GM23248 (cell line): Measurements from ENCODE around the gene OLFM1. TPM values are rescaled to one million over a fixed set of nuclear protein-coding genes. Genes with fewer than 3 reads are reported as not detected.

Experiments used
- DNase-seq: peaks from one replicate; pipeline ENCODE4 v3.0.0-alpha.2; 2015
- H2AFZ ChIP-seq: fragments of 200-600 bp; sonication (generic); 2 replicates; pipeline ENCODE4 v1.6.1; 2016; ENCODE audit warnings: antibody characterized with exemption
- H3F3A ChIP-seq: fragments of 200-600 bp; sonication (generic); 2 replicates; pipeline ENCODE4 v1.6.1; 2016; ENCODE audit warnings: mild to moderate bottlenecking, antibody characterized with exemption, mixed run types; ENCODE audit not compliant: insufficient read depth
- H3K27ac ChIP-seq: fragments of 200-600 bp; sonication (generic); 2 replicates; pipeline ENCODE4 v1.5.1; 2016; ENCODE audit warnings: mild to moderate bottlenecking
- H3K27me3 ChIP-seq: fragments of 200-600 bp; sonication (generic); replicated peaks from 2 replicates; pipeline ENCODE4 v1.6.1; 2016; ENCODE audit warnings: mild to moderate bottlenecking; ENCODE audit not compliant: insufficient read depth
- H3K36me3 ChIP-seq: fragments of 200-600 bp; sonication (generic); 2 replicates; pipeline ENCODE4 v1.6.1; 2016; ENCODE audit warnings: low read depth, mild to moderate bottlenecking
- H3K4me1 ChIP-seq: fragments of 200-600 bp; sonication (generic); 2 replicates; pipeline ENCODE4 v1.6.1; 2016; ENCODE audit warnings: mild to moderate bottlenecking; ENCODE audit not compliant: insufficient read depth
- H3K4me2 ChIP-seq: fragments of 200-600 bp; sonication (generic); one replicate; pipeline ENCODE4 v1.6.1; 2016; ENCODE audit warnings: mild to moderate bottlenecking; ENCODE audit not compliant: unreplicated experiment
- H3K4me3 ChIP-seq: fragments of 200-600 bp; sonication (generic); 2 replicates; pipeline ENCODE4 v1.5.1; 2016; ENCODE audit warnings: mild to moderate bottlenecking
- H3K79me2 ChIP-seq: fragments of 200-600 bp; sonication (generic); 2 replicates; pipeline ENCODE4 v1.6.1; 2016; ENCODE audit warnings: mild to moderate bottlenecking; ENCODE audit not compliant: insufficient read depth
- H3K9ac ChIP-seq: fragments of 200-600 bp; sonication (generic); 2 replicates; pipeline ENCODE4 v1.6.1; 2016; ENCODE audit warnings: mild to moderate bottlenecking
- H3K9me2 ChIP-seq: fragments of 200-600 bp; sonication (generic); 2 replicates; pipeline ENCODE4 v1.6.1; 2016; ENCODE audit warnings: mixed run types, mild to moderate bottlenecking, moderate library complexity; ENCODE audit not compliant: insufficient read depth
- H3K9me3 ChIP-seq: fragments of 200-600 bp; sonication (generic); one replicate; pipeline ENCODE4 v1.6.1; 2017; ENCODE audit warnings: low read depth
- H4K20me1 ChIP-seq: fragments of 200-600 bp; sonication (generic); 2 replicates; pipeline ENCODE4 v1.6.0; 2016; ENCODE audit not compliant: insufficient read depth
- EZH2 ChIP-seq: fragments of 200-600 bp; sonication (generic); IDR thresholded peaks from 2 replicates; pipeline ENCODE4 v1.6.1; 2018; ENCODE audit warnings: antibody characterized with exemption, mild to moderate bottlenecking; ENCODE audit not compliant: insufficient read depth, poor library complexity, severe bottlenecking
- EZH2phosphoT487 ChIP-seq: fragments of 200-600 bp; sonication (generic); IDR thresholded peaks from 2 replicates; pipeline ENCODE4 v1.6.1; 2018; ENCODE audit warnings: antibody characterized with exemption, moderate library complexity, mild to moderate bottlenecking, low read depth; ENCODE audit not compliant: insufficient read depth
- WGBS, 2 experiments: methylation state at CpG; one replicate each; pipeline ENCODE4 v1.1.6; 2015 to 2017; ENCODE audit warnings: low lambda C conversion rate in 2 of 2, low coverage in 1 of 2; ENCODE audit errors: missing lambda C conversion rate in 2 of 2; 5-methylcytosine and 5-hydroxymethylcytosine counted together
- in situ Hi-C: fragments of 300-500 bp; cut with MboI; formaldehyde crosslinking; loops from 2 replicates; pipeline ENCODE4 v1.15.0; 2020
- polyA plus RNA-seq: library from polyadenylated mRNA; unstranded; fragments of >200 nt; fragmentation: Nextera tagmentation; extraction: Ambion mirVana; gene quantifications from 2 replicates; pipeline ENCODE4 v1.2.1, GENCODE V29; 2016
- total RNA-seq: library from RNA; depleted of rRNA; stranded (reverse); fragments of >200 nt; shearing (Covaris generic); gene quantifications from 2 replicates; pipeline ENCODE4 v1.2.3, GENCODE V29; 2014

OLFM1 gene
- total and polyA plus RNA-seq, 2 experiments from 2014 or later, result 17.0 to 31.4 TPM

GRCh38 chr9:135105938-135106491, 18.5 kb downstream of the OLFM1 start:
- no peaks in the 10 kb centered on the region for H4K20me1 ChIP-seq
- H3K36me3 ChIP-seq, result no peaks in the 10 kb centered on the region
- H3K9me3 ChIP-seq, result no peaks in the 10 kb centered on the region
- DNase-seq, result no peak
- H2AFZ ChIP-seq, result no peak overlapping the region
- H3K9ac ChIP-seq, result no peak overlapping the region
- H3F3A ChIP-seq, result no peaks in the 10 kb centered on the region
- no peak overlapping the region for H3K4me2 ChIP-seq
- TF ChIP-seq EZH2 (no peak), EZH2phosphoT487 (no peak)
- H3K27me3 ChIP-seq, result no peaks in the 10 kb centered on the region
- H3K27ac ChIP-seq, result no peak overlapping the region
- H3K4me1 ChIP-seq, result no peaks in the 10 kb centered on the region
- 44 to 58% methylated on average over 21 of the region's 21 CpGs for WGBS, 2 experiments
- in situ Hi-C loops, result no loop called here
- no peaks in the 10 kb centered on the region for H3K9me2 ChIP-seq
- no peak overlapping the region for H3K4me3 ChIP-seq
- H3K79me2 ChIP-seq, result no peaks in the 10 kb centered on the region

DNA sequence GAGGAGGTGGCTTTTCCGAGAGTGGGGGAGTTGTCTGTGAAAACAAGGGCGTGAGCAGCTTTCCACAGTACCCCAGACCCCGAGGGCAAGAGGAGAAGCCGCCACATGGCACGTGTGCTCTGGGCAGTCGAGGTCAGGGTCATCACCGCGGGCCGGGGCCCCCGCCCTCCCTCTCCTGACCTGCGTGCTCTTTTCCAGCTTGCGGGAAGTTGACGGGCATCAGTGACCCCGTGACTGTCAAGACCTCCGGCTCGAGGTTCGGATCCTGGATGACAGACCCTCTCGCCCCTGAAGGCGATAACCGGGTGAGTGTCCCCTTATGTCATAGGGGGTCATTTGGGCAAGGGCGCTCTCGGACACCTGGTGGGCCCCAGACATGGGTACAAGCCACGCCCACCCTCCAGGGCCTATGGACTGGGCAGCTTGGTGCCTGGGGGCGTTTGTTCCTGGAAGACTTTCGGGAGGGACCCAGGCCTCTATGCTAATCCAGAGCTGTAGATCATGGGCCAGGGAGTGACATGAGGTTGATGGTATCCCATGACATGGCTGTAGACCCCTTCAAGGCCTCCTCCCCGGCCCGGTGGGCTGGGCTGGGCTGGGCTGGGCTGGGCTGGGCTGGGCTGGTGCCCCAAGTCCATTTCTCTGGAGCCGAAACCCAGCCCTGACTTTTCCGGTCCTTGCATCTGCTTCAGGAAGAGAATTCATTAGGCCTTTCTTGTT, 19.2 kb downstream of the OLFM1 start:
- Histone ChIP-seq H3K27me3 (no peaks in the 10 kb centered on the region), H3F3A (no peaks in the 10 kb centered on the region), H3K4me3 (no peak overlapping the region), H3K9me3 (no peaks in the 10 kb centered on the region), H3K9me2 (no peaks in the 10 kb centered on the region), H3K4me2 (no peak overlapping the region), H3K4me1 (no peaks in the 10 kb centered on the region), H3K79me2 (no peaks in the 10 kb centered on the region), H4K20me1 (no peaks in the 10 kb centered on the region), H3K36me3 (no peaks in the 10 kb centered on the region), H3K27ac (no peak overlapping the region), H3K9ac (no peak overlapping the region), H2AFZ (no peak overlapping the region)
- no peak for DNase-seq
- in situ Hi-C loops, result no loop called here
- TF ChIP-seq EZH2, result no peak
- WGBS, 2 experiments, result 78 to 80% methylated on average over 24 to 29 of the region's 29 CpGs

DNA sequence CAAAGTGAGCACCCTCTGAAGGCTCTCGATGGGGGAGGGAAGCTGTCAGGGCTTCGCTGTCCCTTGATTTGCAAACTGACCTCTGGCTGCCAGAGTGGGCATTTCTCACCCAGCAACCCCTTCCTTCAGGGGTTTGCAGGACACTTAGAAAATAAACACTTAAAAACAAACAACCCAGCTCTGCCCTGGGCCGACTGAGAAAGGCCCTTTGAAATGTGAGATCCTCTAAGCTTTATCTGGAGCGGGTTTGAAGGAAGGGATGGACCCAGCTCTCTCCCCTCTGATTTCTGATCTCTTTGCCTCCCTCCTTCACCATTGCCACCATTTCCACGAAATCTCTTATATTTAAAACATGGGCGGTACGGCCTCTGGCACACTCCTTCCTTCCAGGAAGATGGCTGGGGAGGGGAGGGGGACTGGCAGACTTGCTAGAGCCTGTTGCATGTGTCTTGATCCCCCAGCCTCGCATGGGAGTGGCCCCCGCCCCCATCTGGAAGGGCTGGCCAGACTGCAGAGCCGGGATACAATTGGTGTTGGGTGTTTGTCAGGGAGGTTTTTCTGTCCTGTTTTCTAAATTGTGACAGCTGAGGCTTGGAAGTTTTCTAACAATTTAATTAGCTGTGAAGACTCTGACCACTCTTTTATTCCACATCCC, 20.2 kb downstream of the OLFM1 start:
- in situ Hi-C loops, result no loop called here
- no peak overlapping the region for H2AFZ ChIP-seq
- TF ChIP-seq EZH2 (no peak), EZH2phosphoT487 (no peak)
- no peaks in the 10 kb centered on the region for H3K9me3 ChIP-seq
- H3K27me3 ChIP-seq, result no peaks in the 10 kb centered on the region
- H3K4me3 ChIP-seq, result no peak overlapping the region
- no peaks in the 10 kb centered on the region for H3K9me2 ChIP-seq
- H4K20me1 ChIP-seq, result no peaks in the 10 kb centered on the region
- no peak overlapping the region for H3K9ac ChIP-seq
- H3F3A ChIP-seq, result no peaks in the 10 kb centered on the region
- H3K79me2 ChIP-seq, result no peaks in the 10 kb centered on the region
- H3K36me3 ChIP-seq, result no peaks in the 10 kb centered on the region
- no peak overlapping the region for H3K4me2 ChIP-seq
- no peak for DNase-seq
- H3K4me1 ChIP-seq, result no peaks in the 10 kb centered on the region
- H3K27ac ChIP-seq, result no peak overlapping the region
- WGBS, 2 experiments, result 82% methylated on average over 10 of the region's 10 CpGs

GRCh38 chr9:135108831-135109510, 21.5 kb downstream of the OLFM1 start:
- no peaks in the 10 kb centered on the region for H3F3A ChIP-seq
- TF ChIP-seq EZH2 (no peak), EZH2phosphoT487 (no peak)
- WGBS, 2 experiments, result 81 to 86% methylated on average over 15 of the region's 15 CpGs
- no peaks in the 10 kb centered on the region for H3K79me2 ChIP-seq
- no peak overlapping the region for H3K27ac ChIP-seq
- H3K27me3 ChIP-seq, result no peaks in the 10 kb centered on the region
- in situ Hi-C loops, result no loop called here
- H3K4me1 ChIP-seq, result no peaks in the 10 kb centered on the region
- no peaks in the 10 kb centered on the region for H3K9me3 ChIP-seq
- no peak overlapping the region for H2AFZ ChIP-seq
- no peaks in the 10 kb centered on the region for H3K9me2 ChIP-seq
- no peak for DNase-seq
- no peak overlapping the region for H3K4me2 ChIP-seq
- no peak overlapping the region for H3K9ac ChIP-seq
- no peak overlapping the region for H3K4me3 ChIP-seq
- H4K20me1 ChIP-seq, result no peaks in the 10 kb centered on the region
- no peaks in the 10 kb centered on the region for H3K36me3 ChIP-seq
